LNCaP clone FGC (cell line): ENCODE data around the gene TAF1C.
"Not testable (repeated sequence)": the region's sequence is repeated elsewhere in the genome, so short reads cannot be mapped to it uniquely, and the experiment has no call there.

Experiments used
- DNase-seq: peaks from one replicate; pipeline ENCODE4 v3.0.0-alpha.2; 2011; ENCODE audit warnings: low read depth
- H3K4me3 ChIP-seq: 2 replicates; pipeline ENCODE4 v1.5.1; 2011; ENCODE audit warnings: mild to moderate bottlenecking, low read depth, low read length, control low read depth
- CTCF ChIP-seq: IDR thresholded peaks from 2 replicates; pipeline ENCODE4 v1.5.1; 2012; ENCODE audit warnings: mild to moderate bottlenecking; ENCODE audit not compliant: control insufficient read depth, insufficient read depth; ENCODE audit errors: extremely low read depth

The TAF1C gene

DNA sequence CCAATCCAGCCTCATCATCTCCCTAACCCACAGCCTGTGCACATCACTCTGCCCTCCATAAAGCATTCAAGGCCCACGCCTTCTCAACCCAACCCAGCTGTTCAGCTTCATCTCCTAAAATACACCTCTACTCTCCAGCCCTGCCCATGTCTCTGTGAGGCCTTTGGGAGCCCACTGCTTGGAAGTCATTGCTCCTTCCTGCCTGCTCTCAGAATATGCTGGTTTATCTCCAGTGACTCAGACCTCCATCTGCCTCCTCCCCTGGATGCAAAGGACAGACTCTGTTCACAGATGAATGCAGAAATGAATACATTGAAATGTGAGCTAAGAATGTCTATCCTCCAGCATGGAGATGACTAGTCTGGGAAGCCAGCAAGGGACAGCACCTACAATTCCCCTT, 34.0 kb upstream of the TAF1C start:
- no peak for DNase-seq
- no peak overlapping the region for H3K4me3 ChIP-seq
- TF ChIP-seq CTCF: no peak

DNA sequence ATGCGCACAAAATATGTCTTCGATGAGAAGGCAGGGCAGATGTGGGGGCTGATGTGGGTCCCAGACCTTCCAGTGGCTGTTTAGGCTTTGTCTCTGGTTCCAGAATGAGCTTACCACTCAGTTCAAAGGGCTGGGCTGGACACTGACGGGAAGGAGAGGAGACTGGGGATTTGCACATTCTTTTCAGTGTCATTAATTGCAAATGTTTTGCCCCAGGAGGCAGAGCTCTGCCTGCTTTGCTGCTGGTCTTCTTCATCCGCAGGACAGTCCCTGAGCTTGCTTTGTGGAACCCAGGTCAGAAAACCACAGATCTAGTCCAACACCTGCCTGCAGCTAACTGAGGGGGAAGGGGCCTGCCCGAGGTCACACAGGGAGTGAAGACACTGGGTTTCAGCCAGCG, 32.1 kb upstream of the TAF1C start:
- no peak for DNase-seq
- no peak for TF ChIP-seq CTCF
- H3K4me3 ChIP-seq: no peak overlapping the region

DNA sequence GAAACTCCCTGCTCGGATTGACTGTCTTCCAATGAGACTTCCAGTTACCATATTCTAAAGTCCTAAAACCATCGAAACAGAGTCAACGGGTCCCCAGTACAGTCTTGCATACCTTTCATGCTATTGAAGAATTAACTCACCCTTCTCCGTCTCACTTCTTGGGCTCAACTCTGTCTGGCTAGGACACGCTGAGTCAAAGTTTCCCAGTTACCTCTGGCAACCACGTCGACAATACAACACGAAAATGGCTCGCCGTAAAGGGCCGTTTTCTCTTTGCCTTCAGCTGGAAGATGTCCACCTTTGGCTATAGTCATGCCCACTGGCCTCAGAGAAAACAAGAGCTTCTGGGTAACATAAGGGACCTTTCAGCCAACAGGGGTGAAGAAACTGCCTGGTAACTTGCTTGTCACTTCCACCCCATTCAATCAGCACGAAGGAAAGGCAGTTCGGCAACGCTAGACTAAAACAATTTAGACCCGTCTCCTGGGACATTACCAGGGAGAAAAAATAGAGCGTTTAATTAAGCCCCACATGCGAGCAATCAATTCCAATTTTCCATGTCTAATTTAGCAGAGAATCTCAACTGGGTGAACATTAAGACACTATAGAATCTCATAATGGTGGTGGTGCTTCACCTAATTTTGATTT, 31.4 kb upstream of the TAF1C start:
- TF ChIP-seq CTCF: no peak
- no peak overlapping the region for H3K4me3 ChIP-seq
- no peak for DNase-seq

- not testable (repeated sequence) for DNase-seq, H3K4me3 ChIP-seq
These were observed 29.3 kb upstream of the TAF1C start for GRCh38 chr16:84216144-84216543.

DNA sequence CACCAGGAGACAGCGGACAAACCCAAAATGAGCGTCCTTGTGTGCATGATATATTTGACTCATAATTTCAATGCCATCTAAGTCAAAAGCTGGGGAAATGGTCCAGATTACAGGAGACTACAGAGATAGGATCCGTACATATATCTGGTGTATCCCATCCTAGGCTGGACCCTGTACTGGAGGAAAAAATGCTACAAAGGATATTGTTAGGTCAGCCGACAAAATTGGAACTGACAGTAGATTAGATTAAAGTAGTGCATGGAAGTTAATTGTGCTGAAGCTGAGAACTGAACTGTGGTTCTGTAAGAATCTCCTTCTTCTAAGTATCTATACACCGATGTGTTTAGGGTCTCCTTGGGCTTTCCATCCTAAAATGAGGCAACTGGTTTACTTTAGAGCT, 28.7 kb upstream of the TAF1C start:
- no peak overlapping the region for H3K4me3 ChIP-seq
- TF ChIP-seq CTCF: no peak
- no peak for DNase-seq

DNA sequence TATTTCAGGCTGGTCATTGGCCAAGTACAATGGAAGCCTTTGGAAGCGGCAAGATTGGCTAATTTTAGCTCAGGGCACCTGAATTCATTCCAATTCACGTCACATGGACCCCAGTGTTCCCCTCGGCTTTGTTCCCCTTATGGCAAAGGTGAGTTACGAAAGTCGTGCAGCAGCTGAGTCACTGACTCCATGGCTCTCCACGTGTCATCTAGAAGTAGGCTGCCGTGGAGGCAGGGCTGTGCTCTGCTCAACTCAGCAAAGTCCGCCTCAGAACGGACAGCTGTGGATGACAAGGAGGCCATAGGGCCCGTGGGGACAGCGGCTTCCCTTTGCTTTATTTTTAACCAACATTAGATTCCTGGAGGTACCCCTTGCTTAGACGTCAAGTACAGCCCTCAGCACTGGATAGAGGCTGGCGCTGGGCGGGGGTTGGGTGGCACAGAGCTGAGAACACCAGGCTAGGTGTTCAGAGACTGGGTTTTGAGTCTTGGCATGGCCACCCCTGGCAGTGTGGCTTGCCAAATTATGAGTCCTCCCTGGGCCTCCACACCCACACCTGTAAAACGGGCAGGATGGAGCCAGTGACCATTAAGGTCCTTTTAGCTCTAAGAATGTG, 27.7 kb upstream of the TAF1C start:
- DNase-seq: no peak
- no peak overlapping the region for H3K4me3 ChIP-seq
- TF ChIP-seq CTCF: no peak

DNA sequence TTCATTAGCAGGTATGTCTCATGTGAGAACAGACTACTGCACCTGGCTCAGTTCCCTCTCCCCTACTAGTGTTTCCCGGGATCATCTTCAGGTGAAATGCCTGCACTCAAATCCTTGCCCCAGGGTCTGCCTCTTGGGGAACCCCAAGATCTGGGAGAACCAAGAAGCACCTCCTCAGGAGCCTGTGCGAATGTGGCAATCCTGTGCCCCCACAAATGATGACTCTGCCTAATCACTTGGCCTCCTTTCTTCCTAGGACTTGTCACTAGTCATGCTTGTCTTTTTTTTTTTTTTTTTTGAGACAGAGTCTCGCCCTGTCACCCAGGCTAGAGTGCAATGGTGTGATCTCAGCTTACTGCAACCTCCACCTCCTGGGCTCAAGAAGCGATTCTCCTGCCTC, 25.8 kb upstream of the TAF1C start:
- DNase-seq: no peak
- TF ChIP-seq CTCF: no peak
- H3K4me3 ChIP-seq: no peak overlapping the region
